ENCODE data around the gene NUP62CL. TPM values are rescaled to one million over a fixed set of nuclear protein-coding genes. Genes with fewer than 3 reads are reported as not detected.

NUP62CL gene, protein sequence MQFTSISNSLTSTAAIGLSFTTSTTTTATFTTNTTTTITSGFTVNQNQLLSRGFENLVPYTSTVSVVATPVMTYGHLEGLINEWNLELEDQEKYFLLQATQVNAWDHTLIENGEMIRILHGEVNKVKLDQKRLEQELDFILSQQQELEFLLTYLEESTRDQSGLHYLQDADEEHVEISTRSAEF
- 9.3 TPM for total RNA-seq (ENCODE audit: unreplicated experiment)
- long read RNA-seq, partial matches to known transcripts, result 0 of 5 reads
- long read RNA-seq, other reads (novel, unspliced or antisense), result 4 of 5 reads

DNA sequence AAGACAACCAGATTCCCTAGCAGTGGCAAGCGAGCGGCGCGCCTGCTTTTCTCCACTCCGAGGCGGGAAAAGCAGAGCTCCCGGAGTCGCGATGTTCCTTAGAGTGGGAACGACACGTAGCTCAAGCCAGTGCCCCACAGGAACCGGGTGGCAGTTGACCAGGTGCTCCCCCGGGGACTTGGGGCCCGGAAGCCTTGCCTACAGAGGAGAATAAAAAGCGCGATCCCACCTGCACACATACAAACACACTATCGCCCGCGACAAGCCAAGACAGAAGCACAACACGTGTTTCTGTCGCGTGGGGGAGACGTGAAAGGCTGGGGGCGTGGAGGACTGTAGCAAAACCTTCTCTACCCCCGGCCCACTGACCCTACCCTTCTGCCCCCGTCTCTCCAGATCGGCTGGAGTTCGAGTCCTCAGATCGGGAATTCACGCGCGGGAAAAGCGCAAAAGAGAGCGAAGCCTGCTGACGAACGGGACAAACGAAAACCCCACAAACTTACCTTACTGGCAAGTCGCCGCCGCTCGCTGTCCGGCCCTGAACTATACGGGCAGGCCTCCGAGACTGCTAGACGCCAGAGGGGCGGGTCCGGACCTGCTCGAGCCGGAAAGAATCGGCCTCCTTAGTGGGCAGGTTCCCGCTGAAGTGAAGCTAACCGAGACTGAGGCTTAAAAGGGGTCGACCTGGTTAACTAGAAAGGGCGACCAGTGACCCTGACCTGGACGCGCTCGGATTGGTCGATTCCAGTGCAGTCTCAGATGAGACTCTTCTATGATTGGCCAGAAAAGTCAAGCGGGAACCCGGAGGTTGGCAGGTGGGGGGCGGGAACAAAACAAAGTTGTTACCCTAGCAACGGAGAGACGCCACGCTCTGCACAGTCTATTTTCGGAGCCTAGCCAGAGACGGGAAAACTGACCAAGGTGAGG is at the start of gene NUP62CL, which contains the start of gene DNAAF6:
NUP62CL (minus strand) TSS at position 664 of the 927 bp plus-strand sequence. CDS start 31,287 bp downstream, outside the sequence.
DNAAF6 (plus strand) TSS at position 842 of the 927 bp plus-strand sequence. CDS start 6,265 bp downstream, outside the sequence.
- Mint-ChIP-seq H3K9me3 (ENCODE audit: unreplicated experiment) (no peaks in the 10 kb centered on the region), H3K27ac (ENCODE audit: unreplicated experiment) (peak within 1 kb of the TSS; percentile 77), H3K4me1 (ENCODE audit: unreplicated experiment) (peaks cover 4% of the 10 kb centered on the region), H3K27me3 (ENCODE audit: unreplicated experiment) (no peaks in the 10 kb centered on the region), H3K4me3 (ENCODE audit: unreplicated experiment) (peak within 1 kb of the TSS; percentile 91), H3K36me3 (ENCODE audit: low read depth, unreplicated experiment) (no peaks in the 10 kb centered on the region)
- DNase-seq (ENCODE audit: low spot score), result peak; percentile 69
- TF ChIP-seq, protein P1, sequence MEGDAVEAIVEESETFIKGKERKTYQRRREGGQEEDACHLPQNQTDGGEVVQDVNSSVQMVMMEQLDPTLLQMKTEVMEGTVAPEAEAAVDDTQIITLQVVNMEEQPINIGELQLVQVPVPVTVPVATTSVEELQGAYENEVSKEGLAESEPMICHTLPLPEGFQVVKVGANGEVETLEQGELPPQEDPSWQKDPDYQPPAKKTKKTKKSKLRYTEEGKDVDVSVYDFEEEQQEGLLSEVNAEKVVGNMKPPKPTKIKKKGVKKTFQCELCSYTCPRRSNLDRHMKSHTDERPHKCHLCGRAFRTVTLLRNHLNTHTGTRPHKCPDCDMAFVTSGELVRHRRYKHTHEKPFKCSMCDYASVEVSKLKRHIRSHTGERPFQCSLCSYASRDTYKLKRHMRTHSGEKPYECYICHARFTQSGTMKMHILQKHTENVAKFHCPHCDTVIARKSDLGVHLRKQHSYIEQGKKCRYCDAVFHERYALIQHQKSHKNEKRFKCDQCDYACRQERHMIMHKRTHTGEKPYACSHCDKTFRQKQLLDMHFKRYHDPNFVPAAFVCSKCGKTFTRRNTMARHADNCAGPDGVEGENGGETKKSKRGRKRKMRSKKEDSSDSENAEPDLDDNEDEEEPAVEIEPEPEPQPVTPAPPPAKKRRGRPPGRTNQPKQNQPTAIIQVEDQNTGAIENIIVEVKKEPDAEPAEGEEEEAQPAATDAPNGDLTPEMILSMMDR (IDR thresholded peaks at IDR 0.05; ENCODE audit: unreplicated experiment), result no peak

DNA sequence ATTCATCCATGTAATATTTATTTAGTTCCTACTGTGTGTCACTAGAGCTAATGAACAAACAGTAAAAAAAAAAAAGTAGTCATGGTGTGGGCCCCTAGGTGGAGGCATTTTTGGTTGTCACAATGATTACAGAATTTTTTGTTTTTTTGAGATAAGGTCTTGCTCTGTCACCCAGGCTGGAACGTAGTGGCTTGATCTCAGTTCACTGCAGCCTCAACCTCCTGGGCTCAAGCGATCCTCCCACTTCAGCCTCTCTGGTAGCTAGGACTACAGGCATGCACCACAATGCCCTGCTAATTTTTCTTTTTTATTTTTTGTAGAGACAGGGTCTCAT is 22.2 kb upstream of the NUP62CL start:
- H3K27me3 Mint-ChIP-seq (ENCODE audit: unreplicated experiment), result no peaks in the 10 kb centered on the region
- no peaks in the 10 kb centered on the region for H3K9me3 Mint-ChIP-seq (ENCODE audit: unreplicated experiment)
- peaks cover 6% of the 10 kb centered on the region for H3K4me1 Mint-ChIP-seq (ENCODE audit: unreplicated experiment)
- H3K36me3 Mint-ChIP-seq (ENCODE audit: low read depth, unreplicated experiment), result no peaks in the 10 kb centered on the region
- TF ChIP-seq, protein P1 (IDR thresholded peaks at IDR 0.05; ENCODE audit: unreplicated experiment), result no peak
- H3K27ac Mint-ChIP-seq (ENCODE audit: unreplicated experiment), result no peak overlapping the region
- no peak for DNase-seq (ENCODE audit: low spot score)
- H3K4me3 Mint-ChIP-seq (ENCODE audit: unreplicated experiment), result no peak overlapping the region

GRCh38 chrX:107227780-107228485 is 21.7 kb upstream of the NUP62CL start:
- Mint-ChIP-seq H3K4me3 (ENCODE audit: unreplicated experiment) (no peak overlapping the region), H3K27ac (ENCODE audit: unreplicated experiment) (no peak overlapping the region), H3K36me3 (ENCODE audit: low read depth, unreplicated experiment) (no peaks in the 10 kb centered on the region), H3K27me3 (ENCODE audit: unreplicated experiment) (no peaks in the 10 kb centered on the region), H3K9me3 (ENCODE audit: unreplicated experiment) (no peaks in the 10 kb centered on the region), H3K4me1 (ENCODE audit: unreplicated experiment) (peaks cover 6% of the 10 kb centered on the region)
- TF ChIP-seq, protein P1 (IDR thresholded peaks at IDR 0.05; ENCODE audit: unreplicated experiment), result no peak
- DNase-seq (ENCODE audit: low spot score), result no peak

GRCh38 chrX:107226757-107227156 is 20.5 kb upstream of the NUP62CL start:
- TF ChIP-seq, protein P1 (IDR thresholded peaks at IDR 0.05; ENCODE audit: unreplicated experiment), result no peak
- no peak for DNase-seq (ENCODE audit: low spot score)
- Mint-ChIP-seq H3K9me3 (ENCODE audit: unreplicated experiment) (no peaks in the 10 kb centered on the region), H3K36me3 (ENCODE audit: low read depth, unreplicated experiment) (no peaks in the 10 kb centered on the region), H3K4me3 (ENCODE audit: unreplicated experiment) (no peak overlapping the region), H3K27me3 (ENCODE audit: unreplicated experiment) (no peaks in the 10 kb centered on the region), H3K4me1 (ENCODE audit: unreplicated experiment) (peaks cover 6% of the 10 kb centered on the region), H3K27ac (ENCODE audit: unreplicated experiment) (no peak overlapping the region)

All from endothelial cell (in vitro differentiated cells).